WTC11 (cell line): ENCODE measurements around the gene BRSK2.

Experiments used
- ATF1 ChIP-seq: sonication (generic); formaldehyde crosslinking; IDR thresholded peaks from 2 replicates; pipeline ENCODE4 v1.8.1; 2023; ENCODE audit warnings: mild to moderate bottlenecking, moderate library complexity, missing genetic modification reagents
- NR2C2 ChIP-seq: sonication (generic); formaldehyde crosslinking; IDR thresholded peaks from 2 replicates; pipeline ENCODE4 v1.8.0; 2022; ENCODE audit warnings: mild to moderate bottlenecking, missing genetic modification reagents
- NR3C1 ChIP-seq: sonication (generic); formaldehyde crosslinking; conservative IDR thresholded peaks from 2 replicates; pipeline ENCODE4 v1.8.1; 2023; ENCODE audit warnings: low read depth, mild to moderate bottlenecking, missing genetic modification reagents
- ZBTB21 ChIP-seq: sonication (generic); formaldehyde crosslinking; IDR thresholded peaks from 2 replicates; pipeline ENCODE4 v1.8.1; 2023; ENCODE audit warnings: mild to moderate bottlenecking, missing genetic modification reagents, borderline replicate concordance
- ZNF121 ChIP-seq: sonication (generic); formaldehyde crosslinking; IDR thresholded peaks from 2 replicates; pipeline ENCODE4 v1.8.0; 2023; ENCODE audit warnings: missing genetic modification reagents
- TF ChIP-seq, protein P1 (sequence below): sonication (generic); formaldehyde crosslinking; IDR thresholded peaks from 2 replicates; pipeline ENCODE4 v1.8.0; 2022; ENCODE audit warnings: missing genetic modification reagents
- TF ChIP-seq, protein P2 (sequence below): sonication (generic); formaldehyde crosslinking; IDR thresholded peaks from 2 replicates; pipeline ENCODE4 v1.8.0; 2023; ENCODE audit warnings: missing genetic modification reagents
- TF ChIP-seq, protein P3 (sequence below): sonication (generic); formaldehyde crosslinking; IDR thresholded peaks from 2 replicates; pipeline ENCODE4 v1.8.1; 2023; ENCODE audit warnings: mild to moderate bottlenecking, missing genetic modification reagents, moderate library complexity
- TF ChIP-seq, protein P4 (sequence below): fragments of 200-600 bp; IDR thresholded peaks from 2 replicates; pipeline ENCODE4 v1.8.0; 2022; ENCODE audit warnings: antibody characterized with exemption

DNA sequence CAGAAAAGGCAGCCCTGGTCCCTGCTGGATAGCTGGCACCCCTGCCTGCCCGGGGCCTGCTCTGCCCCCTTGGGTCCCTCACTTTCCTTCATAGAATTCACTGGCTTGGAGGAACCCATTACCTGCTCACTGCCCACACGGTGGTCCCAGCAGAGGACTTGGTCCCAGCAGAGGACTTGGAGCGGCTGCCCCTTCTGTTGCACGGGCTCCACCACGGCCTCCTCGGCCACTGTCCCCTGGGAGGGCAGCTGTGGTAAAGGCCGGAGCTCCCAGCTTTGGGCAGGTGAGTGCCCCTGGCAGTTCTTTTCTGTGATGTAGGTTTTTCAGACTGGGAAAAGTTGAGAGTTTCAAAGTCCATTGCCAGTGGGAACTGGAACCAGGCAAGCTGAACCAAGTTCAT is 25.9 kb downstream of the BRSK2 start:
- TF ChIP-seq, protein P1, sequence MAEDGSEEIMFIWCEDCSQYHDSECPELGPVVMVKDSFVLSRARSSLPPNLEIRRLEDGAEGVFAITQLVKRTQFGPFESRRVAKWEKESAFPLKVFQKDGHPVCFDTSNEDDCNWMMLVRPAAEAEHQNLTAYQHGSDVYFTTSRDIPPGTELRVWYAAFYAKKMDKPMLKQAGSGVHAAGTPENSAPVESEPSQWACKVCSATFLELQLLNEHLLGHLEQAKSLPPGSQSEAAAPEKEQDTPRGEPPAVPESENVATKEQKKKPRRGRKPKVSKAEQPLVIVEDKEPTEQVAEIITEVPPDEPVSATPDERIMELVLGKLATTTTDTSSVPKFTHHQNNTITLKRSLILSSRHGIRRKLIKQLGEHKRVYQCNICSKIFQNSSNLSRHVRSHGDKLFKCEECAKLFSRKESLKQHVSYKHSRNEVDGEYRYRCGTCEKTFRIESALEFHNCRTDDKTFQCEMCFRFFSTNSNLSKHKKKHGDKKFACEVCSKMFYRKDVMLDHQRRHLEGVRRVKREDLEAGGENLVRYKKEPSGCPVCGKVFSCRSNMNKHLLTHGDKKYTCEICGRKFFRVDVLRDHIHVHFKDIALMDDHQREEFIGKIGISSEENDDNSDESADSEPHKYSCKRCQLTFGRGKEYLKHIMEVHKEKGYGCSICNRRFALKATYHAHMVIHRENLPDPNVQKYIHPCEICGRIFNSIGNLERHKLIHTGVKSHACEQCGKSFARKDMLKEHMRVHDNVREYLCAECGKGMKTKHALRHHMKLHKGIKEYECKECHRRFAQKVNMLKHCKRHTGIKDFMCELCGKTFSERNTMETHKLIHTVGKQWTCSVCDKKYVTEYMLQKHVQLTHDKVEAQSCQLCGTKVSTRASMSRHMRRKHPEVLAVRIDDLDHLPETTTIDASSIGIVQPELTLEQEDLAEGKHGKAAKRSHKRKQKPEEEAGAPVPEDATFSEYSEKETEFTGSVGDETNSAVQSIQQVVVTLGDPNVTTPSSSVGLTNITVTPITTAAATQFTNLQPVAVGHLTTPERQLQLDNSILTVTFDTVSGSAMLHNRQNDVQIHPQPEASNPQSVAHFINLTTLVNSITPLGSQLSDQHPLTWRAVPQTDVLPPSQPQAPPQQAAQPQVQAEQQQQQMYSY (CRISPR knock-in tag): no peak
- TF ChIP-seq ATF1 (CRISPR knock-in tag): no peak
- TF ChIP-seq, protein P2, sequence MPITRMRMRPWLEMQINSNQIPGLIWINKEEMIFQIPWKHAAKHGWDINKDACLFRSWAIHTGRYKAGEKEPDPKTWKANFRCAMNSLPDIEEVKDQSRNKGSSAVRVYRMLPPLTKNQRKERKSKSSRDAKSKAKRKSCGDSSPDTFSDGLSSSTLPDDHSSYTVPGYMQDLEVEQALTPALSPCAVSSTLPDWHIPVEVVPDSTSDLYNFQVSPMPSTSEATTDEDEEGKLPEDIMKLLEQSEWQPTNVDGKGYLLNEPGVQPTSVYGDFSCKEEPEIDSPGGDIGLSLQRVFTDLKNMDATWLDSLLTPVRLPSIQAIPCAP (CRISPR knock-in tag): no peak
- TF ChIP-seq NR2C2 (CRISPR knock-in tag): no peak
- TF ChIP-seq, protein P3, sequence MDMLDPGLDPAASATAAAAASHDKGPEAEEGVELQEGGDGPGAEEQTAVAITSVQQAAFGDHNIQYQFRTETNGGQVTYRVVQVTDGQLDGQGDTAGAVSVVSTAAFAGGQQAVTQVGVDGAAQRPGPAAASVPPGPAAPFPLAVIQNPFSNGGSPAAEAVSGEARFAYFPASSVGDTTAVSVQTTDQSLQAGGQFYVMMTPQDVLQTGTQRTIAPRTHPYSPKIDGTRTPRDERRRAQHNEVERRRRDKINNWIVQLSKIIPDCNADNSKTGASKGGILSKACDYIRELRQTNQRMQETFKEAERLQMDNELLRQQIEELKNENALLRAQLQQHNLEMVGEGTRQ (CRISPR knock-in tag): no peak
- no peak for TF ChIP-seq ZBTB21
- no peak for TF ChIP-seq ZNF121 (CRISPR knock-in tag)
- TF ChIP-seq, protein P4, sequence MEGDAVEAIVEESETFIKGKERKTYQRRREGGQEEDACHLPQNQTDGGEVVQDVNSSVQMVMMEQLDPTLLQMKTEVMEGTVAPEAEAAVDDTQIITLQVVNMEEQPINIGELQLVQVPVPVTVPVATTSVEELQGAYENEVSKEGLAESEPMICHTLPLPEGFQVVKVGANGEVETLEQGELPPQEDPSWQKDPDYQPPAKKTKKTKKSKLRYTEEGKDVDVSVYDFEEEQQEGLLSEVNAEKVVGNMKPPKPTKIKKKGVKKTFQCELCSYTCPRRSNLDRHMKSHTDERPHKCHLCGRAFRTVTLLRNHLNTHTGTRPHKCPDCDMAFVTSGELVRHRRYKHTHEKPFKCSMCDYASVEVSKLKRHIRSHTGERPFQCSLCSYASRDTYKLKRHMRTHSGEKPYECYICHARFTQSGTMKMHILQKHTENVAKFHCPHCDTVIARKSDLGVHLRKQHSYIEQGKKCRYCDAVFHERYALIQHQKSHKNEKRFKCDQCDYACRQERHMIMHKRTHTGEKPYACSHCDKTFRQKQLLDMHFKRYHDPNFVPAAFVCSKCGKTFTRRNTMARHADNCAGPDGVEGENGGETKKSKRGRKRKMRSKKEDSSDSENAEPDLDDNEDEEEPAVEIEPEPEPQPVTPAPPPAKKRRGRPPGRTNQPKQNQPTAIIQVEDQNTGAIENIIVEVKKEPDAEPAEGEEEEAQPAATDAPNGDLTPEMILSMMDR: no peak
- TF ChIP-seq NR3C1 (CRISPR knock-in tag): no peak
